A673 (cell line): ENCODE data around the gene TRAP1. TPM values are rescaled to one million over a fixed set of nuclear protein-coding genes. Genes with fewer than 3 reads are reported as not detected.

ENCODE experiments used
- BruUV-seq: library from RNA; stranded (reverse); fragments of 400-500 nt; replicated peaks from 2 replicates; lab custom pipeline; 2021; lab: Mats Ljungman, UMichigan
- CTCF ChIA-PET: fragments of 300-600 bp; sonication (Branson Sonifier 250); formaldehyde crosslinking; loops from one replicate; lab custom pipeline; 2022; ENCODE audit warnings: antibody characterized with exemption; lab: Charles Lee
- POLR2A ChIA-PET: fragments of 300-600 bp; sonication (Branson Sonifier 250); formaldehyde crosslinking; loops from one replicate; lab custom pipeline; 2022; ENCODE audit warnings: antibody characterized with exemption; ENCODE audit not compliant: low non-redundant PET; lab: Charles Lee
- DNase-seq: peaks from one replicate; pipeline ENCODE4 v3.0.0-alpha.2; 2015; ENCODE audit warnings: low spot score
- H3K27ac ChIP-seq: fragments of 200-600 bp; sonication (generic); 2 replicates; pipeline ENCODE4 v1.5.1; 2016; ENCODE audit warnings: mixed run types, low read depth, mild to moderate bottlenecking, mixed read lengths, antibody characterized with exemption, low read length; ENCODE audit not compliant: poor library complexity, severe bottlenecking
- H3K27me3 ChIP-seq: fragments of 200-600 bp; sonication (generic); replicated peaks from 2 replicates; pipeline ENCODE4 v1.6.1; 2017; ENCODE audit warnings: mixed run types, low read depth, mild to moderate bottlenecking, mixed read lengths, antibody characterized with exemption, low read length; ENCODE audit not compliant: insufficient read depth, poor library complexity
- H3K36me3 ChIP-seq: fragments of 200-600 bp; sonication (generic); 2 replicates; pipeline ENCODE4 v1.6.1; 2016; ENCODE audit warnings: mixed run types, mild to moderate bottlenecking, mixed read lengths, antibody characterized with exemption, low read length; ENCODE audit not compliant: insufficient read depth, poor library complexity, severe bottlenecking
- H3K4me1 ChIP-seq: fragments of 200-600 bp; sonication (generic); 2 replicates; pipeline ENCODE4 v1.6.1; 2017; ENCODE audit warnings: mixed run types, mild to moderate bottlenecking, mixed read lengths, antibody characterized with exemption, low read length; ENCODE audit not compliant: insufficient read depth, poor library complexity, severe bottlenecking
- H3K4me3 ChIP-seq: fragments of 200-600 bp; sonication (generic); 2 replicates; pipeline ENCODE4 v1.5.1; 2016; ENCODE audit warnings: low read depth, mixed run types, mild to moderate bottlenecking, mixed read lengths, low read length; ENCODE audit not compliant: poor library complexity, severe bottlenecking
- H3K9me3 ChIP-seq: fragments of 200-600 bp; sonication (generic); 2 replicates; pipeline ENCODE4 v1.6.1; 2016; ENCODE audit warnings: mixed run types, low read depth, mild to moderate bottlenecking, mixed read lengths, antibody characterized with exemption, low read length; ENCODE audit not compliant: poor library complexity, severe bottlenecking
- EZH2 ChIP-seq: fragments of 200-600 bp; sonication (generic); IDR thresholded peaks from 2 replicates; pipeline ENCODE4 v1.6.1; 2017; ENCODE audit warnings: borderline replicate concordance, low read depth, mild to moderate bottlenecking, mixed read lengths, antibody characterized with exemption, low read length; ENCODE audit not compliant: poor library complexity, severe bottlenecking
- intact Hi-C: fragments of 100-400 bp; cut with micrococcal nuclease; formaldehyde crosslinking; loops from one replicate; pipeline ENCODE4 v1.10.0; 2022; ENCODE audit not compliant: unreplicated experiment
- total RNA-seq: library from RNA; stranded (reverse); gene quantifications from 2 replicates; pipeline ENCODE4 v1.2.3, GENCODE V29; 2021
- TF ChIP-seq, protein P1 (sequence below): fragments of 300-800, 200-600 bp; sonication (generic); conservative IDR thresholded peaks from 2 replicates; pipeline ENCODE4 v1.5.1; 2017; ENCODE audit warnings: low read depth, mild to moderate bottlenecking, antibody characterized with exemption, low read length, moderate library complexity, mixed read lengths

Gene TRAP1
- total RNA-seq, 1 experiment from 2014 or later = 280 TPM

DNA sequence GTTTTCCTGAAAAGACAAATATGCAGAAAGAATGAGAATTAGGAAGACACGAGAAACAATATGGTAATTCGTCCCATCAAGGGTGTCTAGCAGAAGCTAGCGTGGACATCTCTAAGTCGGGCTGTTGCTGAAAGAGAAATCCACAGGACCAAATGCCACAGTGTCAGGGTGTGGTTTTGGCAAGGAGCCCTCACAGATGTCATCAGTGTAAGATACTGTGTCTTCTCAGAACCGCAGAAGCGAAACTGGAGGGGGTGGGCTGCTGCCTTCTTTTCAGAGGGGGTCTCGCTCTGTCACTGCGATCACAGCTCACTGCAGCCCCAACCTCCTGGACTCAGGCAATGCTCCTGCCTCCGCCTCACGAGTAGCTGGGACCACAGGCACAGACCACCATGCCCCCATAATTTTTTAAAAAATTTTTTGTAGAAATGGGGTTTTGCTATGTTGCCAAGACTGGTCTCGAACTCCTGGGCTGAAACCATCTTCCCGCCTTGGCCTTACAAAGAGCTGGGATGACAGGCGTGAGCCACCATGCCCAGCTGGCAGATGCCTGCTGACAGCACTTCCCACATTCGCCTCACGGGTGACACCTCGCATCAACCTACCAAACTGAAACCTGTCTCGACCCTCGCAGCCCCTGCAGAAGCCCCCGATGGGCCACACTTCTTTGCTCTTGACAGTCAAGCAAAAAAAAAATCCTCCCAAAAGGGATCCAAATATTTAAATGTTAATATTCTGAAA lies 26.2 kb downstream of the TRAP1 start:
- POLR2A ChIA-PET = no interaction called here
- peaks cover 45% of the 10 kb centered on the region for H3K36me3 ChIP-seq
- H3K27ac ChIP-seq = peak overlapping the region; percentile 59
- H3K27me3 ChIP-seq = no peaks in the 10 kb centered on the region
- BruUV-seq = no TSS peak
- no peaks in the 10 kb centered on the region for H3K9me3 ChIP-seq
- intact Hi-C loops = loop anchor here (10.0 kb wide), 2 partner anchors 184 to 564 kb away; no protein-coding TSS in a partner anchor
- H3K4me3 ChIP-seq = no peak overlapping the region
- peaks cover 12% of the 10 kb centered on the region for H3K4me1 ChIP-seq
- CTCF ChIA-PET = interaction anchor here (0.6 to 1.6 kb wide), 4 partner anchors 8 to 713 kb away, joined by 3 to 7 read pairs (median 5); no protein-coding TSS in a partner anchor
- no peak for TF ChIP-seq EZH2
- TF ChIP-seq, protein P1, sequence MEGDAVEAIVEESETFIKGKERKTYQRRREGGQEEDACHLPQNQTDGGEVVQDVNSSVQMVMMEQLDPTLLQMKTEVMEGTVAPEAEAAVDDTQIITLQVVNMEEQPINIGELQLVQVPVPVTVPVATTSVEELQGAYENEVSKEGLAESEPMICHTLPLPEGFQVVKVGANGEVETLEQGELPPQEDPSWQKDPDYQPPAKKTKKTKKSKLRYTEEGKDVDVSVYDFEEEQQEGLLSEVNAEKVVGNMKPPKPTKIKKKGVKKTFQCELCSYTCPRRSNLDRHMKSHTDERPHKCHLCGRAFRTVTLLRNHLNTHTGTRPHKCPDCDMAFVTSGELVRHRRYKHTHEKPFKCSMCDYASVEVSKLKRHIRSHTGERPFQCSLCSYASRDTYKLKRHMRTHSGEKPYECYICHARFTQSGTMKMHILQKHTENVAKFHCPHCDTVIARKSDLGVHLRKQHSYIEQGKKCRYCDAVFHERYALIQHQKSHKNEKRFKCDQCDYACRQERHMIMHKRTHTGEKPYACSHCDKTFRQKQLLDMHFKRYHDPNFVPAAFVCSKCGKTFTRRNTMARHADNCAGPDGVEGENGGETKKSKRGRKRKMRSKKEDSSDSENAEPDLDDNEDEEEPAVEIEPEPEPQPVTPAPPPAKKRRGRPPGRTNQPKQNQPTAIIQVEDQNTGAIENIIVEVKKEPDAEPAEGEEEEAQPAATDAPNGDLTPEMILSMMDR = no peak; the same call in 1 of the 2 replicates
- DNase-seq = no peak

DNA sequence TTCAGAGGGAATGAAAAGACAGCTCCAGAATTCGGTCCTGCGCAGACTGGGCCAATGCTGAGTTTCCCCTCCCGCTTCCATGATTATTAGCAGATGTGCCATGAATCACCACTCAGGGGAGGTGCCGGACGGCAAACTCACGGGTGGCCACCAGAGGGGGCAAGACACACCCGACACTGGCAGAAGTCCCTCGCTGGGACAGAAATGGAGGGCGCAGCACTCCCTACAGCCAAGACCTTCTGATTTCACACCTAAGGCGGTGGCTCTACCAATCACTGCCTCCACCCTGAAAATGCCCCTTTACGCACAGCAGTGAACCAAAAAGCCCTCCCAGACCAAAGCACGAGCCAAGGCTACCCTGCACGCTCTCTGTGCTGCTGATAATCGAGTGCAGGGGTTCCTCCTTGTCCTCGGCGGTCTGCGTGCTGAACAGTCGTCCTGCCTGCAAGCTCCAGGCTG lies 26.8 kb downstream of the TRAP1 start:
- no peaks in the 10 kb centered on the region for H3K27me3 ChIP-seq
- peak; percentile 95 for DNase-seq
- CTCF ChIA-PET = interaction anchor here (0.5 to 1.6 kb wide), 8 partner anchors 7 to 714 kb away, joined by 3 to 18 read pairs (median 4); no protein-coding TSS in a partner anchor
- H3K27ac ChIP-seq = peak overlapping the region; percentile 21
- H3K4me3 ChIP-seq = no peak overlapping the region
- TF ChIP-seq, protein P1 = peak; percentile 98
- no peak for TF ChIP-seq EZH2
- POLR2A ChIA-PET = no interaction called here
- H3K9me3 ChIP-seq = no peaks in the 10 kb centered on the region
- peaks cover 51% of the 10 kb centered on the region for H3K36me3 ChIP-seq
- intact Hi-C loops = loop anchor here (10.0 kb wide), 2 partner anchors 184 to 564 kb away; no protein-coding TSS in a partner anchor
- peaks cover 12% of the 10 kb centered on the region for H3K4me1 ChIP-seq
- no TSS peak for BruUV-seq

DNA sequence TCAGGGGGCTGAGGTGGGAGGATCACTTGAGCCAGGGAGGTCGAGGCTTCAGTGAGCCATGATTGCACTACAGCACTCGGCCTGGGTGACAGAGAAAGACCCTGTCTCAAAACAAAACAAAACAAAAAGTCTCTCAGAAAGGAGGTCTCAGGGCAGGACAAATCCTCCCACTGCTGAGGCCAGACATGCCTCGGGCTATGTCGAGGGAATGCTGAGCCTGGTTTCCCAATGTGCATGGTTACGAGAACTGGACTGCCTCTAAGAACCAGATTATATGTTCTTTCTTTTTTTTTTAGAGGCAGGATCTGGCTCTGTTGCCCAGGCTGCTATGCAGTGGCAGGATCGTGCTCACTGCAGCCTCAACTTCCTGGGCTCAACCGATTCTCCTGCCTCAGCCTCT lies 27.6 kb downstream of the TRAP1 start:
- POLR2A ChIA-PET = no interaction called here
- Histone ChIP-seq H3K27ac (peak overlapping the region; percentile 43), H3K4me3 (no peak overlapping the region), H3K9me3 (no peaks in the 10 kb centered on the region), H3K36me3 (peaks cover 53% of the 10 kb centered on the region), H3K27me3 (no peaks in the 10 kb centered on the region), H3K4me1 (peaks cover 12% of the 10 kb centered on the region)
- no TSS peak for BruUV-seq
- no peak for DNase-seq
- TF ChIP-seq, protein P1 = no peak
- no peak for TF ChIP-seq EZH2
- CTCF ChIA-PET = interaction anchor here (0.5 to 1.6 kb wide), 6 partner anchors 12 to 582 kb away, joined by 3 to 18 read pairs (median 5); no protein-coding TSS in a partner anchor
- intact Hi-C loops = loop anchor here (10.0 kb wide), 2 partner anchors 185 to 565 kb away; no protein-coding TSS in a partner anchor
